Stimulated activated CD4-positive, alpha-beta T cell treated with anti-CD3 and anti-CD28 coated beads, Interleukin-1b, Interleukin-23, amount 100 ng/mL, for 4 hours (primary cell): ENCODE data around the gene BACH2.
A peak's percentile ranks its signal among the peaks of the same experiment; 100 is the strongest.
"Not testable (repeated sequence)": the region's sequence is repeated elsewhere in the genome, so short reads cannot be mapped to it uniquely, and the experiment has no call there.

Source experiments
- DNase-seq, 2 donors: peaks; one replicate each; pipeline ENCODE4 v3.0.0-alpha.2; 2020; ENCODE audit warnings: low read depth in 2 of 2

BACH2 gene

GRCh38 chr6:90302320-90302719, 5.7 kb upstream of the BACH2 start:
- no peak for DNase-seq

- no peak for DNase-seq
These were observed 5.2 kb upstream of the BACH2 start for GRCh38 chr6:90301816-90302215.

GRCh38 chr6:90298459-90299053, 1.9 kb upstream of the BACH2 start:
- DNase-seq: no peak

GRCh38 chr6:90297867-90298381, 1.3 kb upstream of the BACH2 start:
- DNase-seq: no peak

GRCh38 chr6:90297115-90297866, 648 bp upstream of the BACH2 start:
- DNase-seq: no peak

GRCh38 chr6:90295854-90296340, 746 bp downstream of the BACH2 start:
- DNase-seq: peak; percentile 53

GRCh38 chr6:90294989-90295853, 1.4 kb downstream of the BACH2 start:
- DNase-seq: peak; percentile 59 to 70

GRCh38 chr6:90294614-90294988, 2.0 kb downstream of the BACH2 start:
- DNase-seq: no peak

- no peak for DNase-seq
These were observed 2.6 kb downstream of the BACH2 start for GRCh38 chr6:90294008-90294511.

GRCh38 chr6:90293319-90293953, 3.2 kb downstream of the BACH2 start:
- DNase-seq: no peak

GRCh38 chr6:90291565-90291964, 5.1 kb downstream of the BACH2 start:
- DNase-seq: no peak

GRCh38 chr6:90290811-90291420, 5.7 kb downstream of the BACH2 start:
- no peak for DNase-seq

GRCh38 chr6:90289902-90290301, 6.7 kb downstream of the BACH2 start:
- DNase-seq: no peak

- DNase-seq: no peak
These were observed 8.2 kb downstream of the BACH2 start for GRCh38 chr6:90288404-90288803.

GRCh38 chr6:90286884-90287488, 9.7 kb downstream of the BACH2 start:
- DNase-seq: peak; percentile 37 to 46

GRCh38 chr6:90285611-90286381, 10.8 kb downstream of the BACH2 start:
- DNase-seq: no peak

- DNase-seq: no peak
These were observed 11.6 kb downstream of the BACH2 start for GRCh38 chr6:90285042-90285481.

- DNase-seq: peak in 1 of 2 donors; percentile 33
These were observed 12.2 kb downstream of the BACH2 start for GRCh38 chr6:90284236-90285041.

- not testable (repeated sequence) for DNase-seq
These were observed 14.4 kb downstream of the BACH2 start for GRCh38 chr6:90282265-90282664.
